HT1080 (cell line): Measurements from ENCODE around the gene THBS3. TPM values are rescaled to one million over a fixed set of nuclear protein-coding genes. Genes with fewer than 3 reads are reported as not detected.
"Not testable (repeated sequence)": the region's sequence is repeated elsewhere in the genome, so short reads cannot be mapped to it uniquely, and the experiment has no call there.

Experiments
- DNase-seq: peaks from one replicate; pipeline ENCODE4 v3.0.0-alpha.2; 2015; ENCODE audit warnings: low read depth
- polyA plus RNA-seq, 2 experiments: library from polyadenylated mRNA; depleted of rRNA; stranded (reverse); fragments of >200 nt; gene quantifications; 2 replicates each; pipeline ENCODE4 v1.2.3, GENCODE V29; 2015
- total RNA-seq: library from RNA; depleted of rRNA; stranded (reverse); fragments of >200 nt; shearing (Covaris generic); gene quantifications from 2 replicates; pipeline ENCODE4 v1.2.3, GENCODE V29; 2014; rRNA removed

The THBS3 gene
- 2.7 and 3.1 TPM in 2 replicates for total RNA-seq
- 1.9 and 2.2 TPM in 2 replicates for polyA plus RNA-seq (2015; cell fraction: cytosol; rRNA removed)
- 20.7 and 22.6 TPM in 2 replicates for polyA plus RNA-seq (2015; cell fraction: nucleus; rRNA removed)

GRCh38 chr1:155207806-155208540 lies at the start of gene THBS3:
Gene THBS3, minus strand, starts transcription at chr1:155207897. Its CDS starts 21 bp downstream, at chr1:155207876.
- no peak for DNase-seq

- DNase-seq: no peak
These were observed 48.6 kb upstream of the THBS3 start for GRCh38 chr1:155256058-155256852.

GRCh38 chr1:155255243-155256007 lies 47.7 kb upstream of the THBS3 start, which contains the start of gene ENTREP3:
Gene ENTREP3, minus strand, starts transcription at chr1:155255483. Its CDS starts 606 bp downstream, at chr1:155254877.
- DNase-seq: peak; percentile 66

- DNase-seq: no peak
These were observed 47.1 kb upstream of the THBS3 start for GRCh38 chr1:155254714-155255242.

- no peak for DNase-seq
These were observed 46.6 kb upstream of the THBS3 start for GRCh38 chr1:155254228-155254713.

- DNase-seq: peak; percentile 36
These were observed 46.1 kb upstream of the THBS3 start for GRCh38 chr1:155253797-155254196.

- no peak for DNase-seq
These were observed 45.5 kb upstream of the THBS3 start for GRCh38 chr1:155253208-155253607.

GRCh38 chr1:155251566-155251965 lies 43.9 kb upstream of the THBS3 start:
- DNase-seq: no peak

- DNase-seq: peak; percentile 81
These were observed 43.1 kb upstream of the THBS3 start for GRCh38 chr1:155250633-155251449.

- no peak for DNase-seq
These were observed 42.5 kb upstream of the THBS3 start for GRCh38 chr1:155250246-155250632.

- no peak for DNase-seq
These were observed 40.2 kb upstream of the THBS3 start for GRCh38 chr1:155247667-155248553.

GRCh38 chr1:155246796-155247195 lies 39.1 kb upstream of the THBS3 start:
- not testable (repeated sequence) for DNase-seq

GRCh38 chr1:155245163-155245524 lies 37.4 kb upstream of the THBS3 start:
- DNase-seq: peak; percentile 12

GRCh38 chr1:155244368-155245162 lies 36.9 kb upstream of the THBS3 start:
- DNase-seq: peak; percentile 96

GRCh38 chr1:155242805-155243358 lies 35.2 kb upstream of the THBS3 start:
- no peak for DNase-seq

GRCh38 chr1:155241841-155242264 lies 34.2 kb upstream of the THBS3 start:
- no peak for DNase-seq

GRCh38 chr1:155241069-155241679 lies 33.5 kb upstream of the THBS3 start:
- DNase-seq: peak; percentile 73
